GM10847 (cell line): ENCODE measurements around the gene CTBP2.

Experiments
- POLR2A ChIP-seq: IDR thresholded peaks from 2 replicates; pipeline ENCODE4 v1.6.1; 2011; ENCODE audit not compliant: insufficient read length; ENCODE audit errors: extremely low read depth

CTBP2 gene

DNA sequence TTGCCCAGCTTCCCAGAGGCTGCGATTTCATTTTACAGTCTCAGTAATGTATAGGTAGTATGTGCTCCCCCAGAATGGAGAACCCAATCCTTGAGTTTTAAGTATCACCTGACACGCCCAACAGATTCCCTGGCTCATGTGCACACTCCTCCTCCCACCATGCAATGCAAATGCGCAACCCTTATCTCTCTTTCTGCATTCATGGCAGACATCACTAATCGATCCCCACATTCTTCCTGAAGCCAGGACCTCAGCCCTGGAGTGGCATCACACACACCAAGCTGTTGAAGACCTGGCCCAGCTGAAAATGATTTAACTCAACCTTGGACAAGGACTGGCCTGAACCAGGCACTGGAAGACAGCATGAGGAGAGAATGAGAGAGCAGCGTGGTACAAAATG is 150.0 kb downstream of the CTBP2 start:
- no peak for TF ChIP-seq POLR2A

DNA sequence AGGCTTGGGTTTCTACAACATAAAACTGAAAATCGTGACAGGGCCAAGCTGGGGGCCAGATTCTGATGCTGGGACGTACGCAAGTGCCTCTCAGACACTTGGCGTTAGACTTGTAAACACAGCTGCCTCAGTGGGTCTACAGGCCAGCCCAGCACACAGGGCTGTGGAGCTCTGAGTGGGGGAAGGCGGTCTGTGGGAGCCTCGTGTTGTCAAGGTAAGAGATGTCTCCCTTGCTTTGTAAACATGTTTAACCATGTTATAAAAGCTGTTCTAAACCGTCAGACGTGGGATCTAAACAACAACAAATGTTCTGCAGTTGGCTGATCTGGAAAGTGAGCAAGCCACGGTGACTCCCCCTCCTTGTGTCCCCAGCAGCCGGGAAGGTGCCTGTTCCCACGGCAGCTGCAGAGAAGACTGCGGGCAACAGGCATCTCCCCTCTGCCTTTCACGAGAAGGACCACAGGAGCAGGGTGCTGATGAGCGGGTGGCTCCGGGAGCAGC is 150.7 kb downstream of the CTBP2 start:
- no peak for TF ChIP-seq POLR2A

DNA sequence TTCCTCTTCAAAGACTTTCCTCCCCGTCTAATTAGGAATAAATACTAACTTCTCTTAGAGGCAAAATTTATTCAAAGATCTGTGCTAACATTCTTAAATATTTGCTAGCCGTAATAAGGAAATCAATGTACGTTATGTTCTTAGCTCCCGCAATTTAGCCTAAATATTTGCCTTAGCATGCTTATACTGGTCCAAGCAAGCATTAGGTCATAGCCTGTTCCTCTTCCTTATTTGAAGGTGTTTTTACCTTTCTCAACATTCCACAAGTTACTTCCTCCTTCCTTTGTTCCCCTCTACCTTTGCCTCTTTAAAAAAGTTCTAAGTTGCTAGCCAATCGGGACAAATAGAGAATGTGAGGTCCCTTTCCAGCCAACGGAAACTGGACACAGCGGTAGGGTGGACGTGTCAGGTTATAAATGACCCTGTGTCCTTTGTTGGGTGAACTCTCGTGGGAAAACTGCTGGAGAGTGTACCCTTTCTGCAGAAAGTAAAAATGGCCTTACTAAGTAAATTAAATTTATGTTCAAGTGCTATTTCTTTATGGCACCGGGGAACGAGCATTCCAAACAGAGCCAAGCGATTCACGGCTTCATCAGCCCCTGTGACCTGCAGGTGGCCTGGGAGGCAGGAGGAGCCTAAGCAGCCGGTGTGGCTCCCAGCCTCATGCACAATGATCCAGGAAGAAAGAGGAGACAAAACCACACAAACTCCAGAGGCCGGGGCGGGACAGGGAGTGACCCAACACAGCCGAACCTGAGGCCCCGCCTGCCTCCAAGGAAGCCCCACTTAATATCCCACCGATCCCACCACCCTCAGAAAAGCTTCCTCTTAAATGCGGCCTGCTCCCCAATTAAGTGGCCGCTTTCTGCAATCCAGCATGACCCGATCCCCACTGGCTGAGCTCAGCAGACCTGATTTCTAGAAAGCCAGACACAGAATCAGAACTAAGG is 151.4 kb downstream of the CTBP2 start:
- no peak for TF ChIP-seq POLR2A

DNA sequence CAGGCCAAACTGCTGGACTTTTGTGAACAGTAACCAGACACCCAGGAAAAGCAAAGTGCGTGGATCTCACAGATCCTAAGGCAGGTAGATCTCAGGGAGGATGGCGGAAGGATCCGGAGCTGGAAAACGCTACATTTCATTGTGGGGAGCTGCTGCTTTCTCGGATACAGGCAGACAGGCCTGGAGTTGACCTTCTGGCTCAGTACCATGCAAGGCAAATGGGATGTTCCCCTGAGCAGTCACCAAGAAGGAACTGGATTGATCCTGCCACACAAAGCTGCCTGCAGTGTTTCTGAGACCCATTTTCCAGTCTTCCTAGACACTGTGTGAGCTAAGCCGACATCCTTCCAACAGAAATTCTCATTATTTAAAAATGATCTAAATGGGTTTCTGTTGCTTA is 152.9 kb downstream of the CTBP2 start:
- no peak for TF ChIP-seq POLR2A

DNA sequence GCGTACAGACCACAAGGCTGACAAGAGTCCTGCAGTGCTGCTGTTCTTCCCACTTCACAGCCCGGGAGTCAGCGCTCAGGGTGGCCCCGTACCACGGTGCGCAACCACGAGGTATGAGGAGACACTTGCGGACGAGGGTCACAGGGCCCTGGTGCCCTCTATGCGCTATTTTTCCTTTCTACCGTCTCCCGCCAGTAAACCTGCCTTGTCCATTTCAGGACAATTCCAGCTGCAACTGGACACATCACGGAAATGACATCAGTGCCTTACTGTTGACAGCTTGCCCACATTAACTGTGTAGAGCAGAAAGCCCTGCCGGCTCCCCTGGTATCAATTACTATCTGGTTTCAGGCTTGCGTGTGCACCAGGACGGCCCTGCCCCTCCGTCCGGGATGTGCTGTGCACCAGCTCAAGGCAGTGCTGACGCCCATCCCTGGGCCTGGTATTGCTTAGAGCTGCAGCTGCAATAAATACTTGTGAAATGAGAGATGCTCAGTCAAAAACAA is 153.4 kb downstream of the CTBP2 start:
- TF ChIP-seq POLR2A, result no peak

DNA sequence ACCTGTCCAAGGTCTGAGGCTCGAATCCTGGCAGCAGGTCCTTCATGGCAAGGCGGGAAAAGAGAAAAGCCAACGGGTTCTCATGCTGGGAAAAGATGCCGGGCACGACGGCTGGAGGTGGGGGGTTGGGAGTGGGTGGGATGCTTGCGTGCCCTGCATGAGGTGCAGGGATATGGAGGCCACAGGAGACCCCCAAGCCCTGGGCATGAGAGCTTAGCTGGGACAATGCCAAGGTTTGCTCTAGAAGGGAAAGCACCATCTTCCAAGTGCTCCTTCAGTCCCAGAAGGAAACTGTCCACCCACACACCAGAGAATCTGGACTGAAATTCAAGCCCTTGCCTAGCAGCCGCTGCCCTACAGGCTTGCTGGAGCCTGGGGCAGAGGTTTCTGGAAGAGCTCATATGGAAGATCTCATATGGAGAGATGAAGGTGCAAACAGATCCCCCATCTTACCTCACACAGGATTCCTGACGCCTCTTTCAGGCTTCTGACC is 154.1 kb downstream of the CTBP2 start:
- no peak for TF ChIP-seq POLR2A

DNA sequence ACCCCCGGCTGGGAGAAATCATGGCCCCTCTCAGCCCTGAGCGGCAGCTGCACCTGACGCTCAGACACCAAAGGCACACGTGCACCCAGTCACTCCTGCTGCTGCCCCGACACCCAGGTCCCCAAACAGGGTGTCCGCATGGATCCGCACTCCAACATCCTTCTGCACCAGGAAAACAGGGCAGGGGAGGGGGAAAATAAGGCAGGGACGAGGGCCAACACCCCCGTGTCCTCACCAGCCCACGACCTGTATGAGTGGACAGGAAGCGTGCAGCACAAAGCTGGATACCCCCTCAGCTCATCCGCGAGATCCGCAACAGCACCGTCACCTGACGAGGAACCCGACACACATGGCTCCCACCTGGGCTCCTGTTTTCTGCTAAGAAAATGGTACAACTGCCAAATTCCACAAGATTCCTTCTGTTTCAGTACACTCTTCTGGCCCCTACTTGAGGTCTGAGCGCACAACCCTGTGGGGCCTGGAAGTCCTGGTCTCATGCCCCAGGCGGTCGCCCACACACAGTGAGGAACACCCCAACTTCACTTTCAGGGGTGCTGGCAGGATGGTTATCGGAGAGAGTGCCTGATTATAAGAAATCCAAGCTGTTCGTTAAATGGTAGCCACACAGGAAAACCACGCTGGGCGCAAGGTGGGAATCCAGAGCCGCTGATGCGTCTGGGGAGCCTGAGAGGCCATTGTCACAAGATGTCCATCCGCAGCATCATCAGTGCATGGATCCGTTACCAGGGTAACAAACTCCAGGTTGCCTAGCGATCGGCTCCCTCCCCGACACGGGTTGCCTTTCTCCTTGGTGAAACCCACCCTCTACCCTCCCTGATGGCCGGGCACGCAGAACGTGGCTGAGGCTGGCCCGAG is 154.8 kb downstream of the CTBP2 start:
- TF ChIP-seq POLR2A, result no peak

DNA sequence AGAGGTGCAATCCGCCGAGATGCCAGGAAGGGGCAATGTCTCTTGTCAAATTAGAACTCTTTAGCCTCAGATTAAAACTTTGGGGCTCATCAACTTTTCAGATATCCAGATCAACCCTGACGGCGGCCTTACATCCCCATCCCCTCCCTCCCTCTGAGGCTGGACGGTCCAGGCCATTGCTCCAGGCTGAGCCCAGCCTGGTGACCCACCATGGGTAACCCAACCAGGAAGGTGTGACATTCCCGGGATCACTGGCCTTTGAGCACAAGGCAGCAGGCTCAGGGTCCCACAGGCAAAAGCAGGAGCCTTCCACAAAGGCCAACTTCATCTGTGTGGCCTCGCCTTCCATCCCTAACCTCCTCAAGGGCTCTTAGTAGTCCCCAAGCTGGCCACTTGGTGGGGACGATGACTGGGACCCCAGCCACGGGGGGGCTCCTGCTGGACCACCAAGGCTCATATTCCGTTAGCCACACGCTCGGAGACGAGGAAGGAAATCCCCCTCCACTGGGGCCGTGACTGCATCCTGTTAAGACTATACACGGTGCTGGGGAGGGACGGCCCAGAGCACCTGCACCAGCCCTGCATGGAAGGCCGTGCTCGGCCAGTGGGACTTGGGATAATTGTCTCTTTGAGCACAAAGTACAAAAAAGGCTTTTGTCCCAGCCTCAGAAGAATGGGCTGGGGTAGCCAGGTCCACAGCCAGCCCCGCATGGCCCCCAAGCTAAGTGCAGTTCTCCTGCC is 155.6 kb downstream of the CTBP2 start:
- no peak for TF ChIP-seq POLR2A

DNA sequence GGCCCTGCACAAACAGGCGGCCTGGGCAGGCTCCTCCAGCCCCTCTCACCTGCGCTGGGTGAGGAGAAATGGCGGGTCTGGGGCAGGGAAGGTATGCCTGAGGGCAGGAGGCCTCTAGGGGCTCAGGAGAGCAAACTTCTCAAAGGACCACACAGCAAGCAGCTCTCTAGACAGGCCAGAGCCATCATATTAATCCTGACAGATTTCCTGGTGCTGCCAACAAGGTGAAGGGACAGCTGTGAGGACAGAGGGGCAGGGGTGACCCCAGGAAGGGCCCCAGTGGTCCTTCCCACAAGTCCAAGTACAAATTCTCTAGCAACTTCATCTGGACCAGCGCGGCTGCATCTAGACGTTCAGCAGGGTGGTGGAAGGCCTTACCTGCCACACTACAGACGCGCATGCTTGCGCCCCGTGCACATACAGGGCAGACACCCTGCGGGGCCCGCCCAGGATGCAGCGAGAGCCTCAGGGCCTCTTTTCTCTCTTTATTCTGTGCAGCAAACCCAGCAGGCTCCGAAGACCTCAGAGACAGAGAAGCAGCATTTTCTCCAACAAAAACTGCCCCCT is 156.4 kb downstream of the CTBP2 start:
- no peak for TF ChIP-seq POLR2A

DNA sequence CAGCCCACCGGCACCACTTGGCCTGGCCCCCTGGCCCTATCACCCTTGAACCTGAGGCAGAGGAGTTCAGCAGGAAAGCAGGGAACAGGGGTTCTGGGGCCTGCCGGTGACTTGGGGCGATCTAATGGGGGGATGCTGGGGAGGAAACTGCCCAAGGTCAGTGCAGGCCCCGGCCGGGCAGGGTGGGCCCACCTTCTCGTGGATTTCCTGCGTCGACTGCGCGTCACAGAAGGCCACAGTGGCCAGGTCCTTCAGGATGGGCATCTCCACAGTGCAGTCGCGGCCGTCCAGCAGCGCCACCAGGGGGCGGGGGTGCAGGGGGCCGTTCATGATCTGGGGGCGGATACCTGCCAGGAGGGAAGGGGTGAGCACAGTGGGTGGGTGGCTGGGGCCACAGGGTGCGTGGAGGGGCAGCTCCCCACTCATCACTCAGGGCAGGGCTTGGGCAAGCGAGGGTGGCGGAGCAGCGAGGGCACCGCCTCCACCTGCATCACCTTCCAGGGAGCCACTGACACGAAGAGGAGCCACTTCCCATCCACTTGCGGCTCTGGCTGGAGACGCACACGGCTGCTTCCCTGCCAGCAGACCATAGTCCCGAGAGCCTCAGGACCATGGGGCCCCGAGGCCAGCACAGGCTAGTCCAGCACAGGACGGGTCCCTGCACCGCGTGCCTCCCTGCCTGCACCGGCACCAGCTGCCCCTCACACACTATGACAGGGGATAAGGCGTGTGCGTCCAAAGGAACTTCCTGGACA is 157.0 kb downstream of the CTBP2 start:
- TF ChIP-seq POLR2A, result no peak

DNA sequence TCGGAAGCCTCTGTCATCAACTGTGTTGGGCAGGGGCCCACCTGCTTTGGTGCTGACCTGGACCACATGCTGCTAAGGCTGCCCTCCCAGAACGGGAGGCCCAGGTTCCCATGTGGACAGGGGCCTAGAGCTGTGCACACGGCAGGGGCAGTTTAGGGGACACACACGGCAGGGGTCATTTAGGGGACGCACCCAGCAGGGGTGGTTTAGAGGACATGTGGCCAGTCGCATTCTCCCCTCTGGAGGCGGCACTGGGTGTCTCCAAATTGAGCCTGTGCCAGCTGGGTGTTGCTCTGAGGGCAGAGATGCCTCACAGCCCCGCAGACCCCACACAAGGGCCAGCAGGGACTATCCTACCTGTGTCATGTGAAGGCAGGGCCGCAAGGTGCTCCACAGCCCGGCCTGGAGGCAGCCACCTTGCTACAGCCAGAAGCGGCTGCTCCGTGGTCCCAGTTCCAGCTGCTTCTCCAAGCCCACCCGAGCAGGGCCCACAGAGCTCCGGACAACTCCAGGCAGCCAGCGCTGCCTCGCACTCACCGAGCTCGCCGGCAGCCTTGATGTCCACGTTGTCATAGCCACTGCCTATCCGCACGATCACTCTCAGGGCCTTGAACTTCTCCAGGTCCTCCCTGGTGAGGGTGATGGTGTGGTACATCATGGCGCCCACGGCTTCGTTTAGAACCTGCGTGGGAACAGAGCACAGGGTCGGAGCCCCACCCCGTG is 157.8 kb downstream of the CTBP2 start:
- no peak for TF ChIP-seq POLR2A

DNA sequence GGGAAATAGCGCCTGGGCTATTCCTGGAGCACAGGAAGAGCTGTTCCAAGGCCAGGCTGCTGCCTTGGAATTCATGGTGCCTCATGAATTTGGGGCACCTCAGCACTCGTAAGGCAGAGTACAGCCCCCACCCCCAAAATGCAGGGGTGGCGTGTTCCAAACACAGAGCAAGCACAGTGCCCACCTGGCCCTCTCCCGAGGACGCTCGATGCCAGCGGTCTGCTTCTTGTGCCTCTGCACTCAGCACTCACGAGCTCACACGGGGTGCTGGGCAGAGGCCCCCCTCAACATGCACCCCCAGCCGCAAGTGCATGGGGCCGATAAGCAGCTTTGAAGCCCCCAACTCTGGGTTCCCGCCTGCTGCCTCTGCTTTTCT is 158.3 kb downstream of the CTBP2 start:
- TF ChIP-seq POLR2A, result no peak
